AML-193 (cell line): Measurements from ENCODE around the gene PCMT1.
"Not testable (repeated sequence)": the region's sequence is repeated elsewhere in the genome, so short reads cannot be mapped to it uniquely, and the experiment has no call there.

Experiments used
- DNase-seq, 2 experiments: peaks; one replicate each; lab custom pipeline; 2025; lab: John Stamatoyannopoulos, UW

PCMT1 gene

DNA sequence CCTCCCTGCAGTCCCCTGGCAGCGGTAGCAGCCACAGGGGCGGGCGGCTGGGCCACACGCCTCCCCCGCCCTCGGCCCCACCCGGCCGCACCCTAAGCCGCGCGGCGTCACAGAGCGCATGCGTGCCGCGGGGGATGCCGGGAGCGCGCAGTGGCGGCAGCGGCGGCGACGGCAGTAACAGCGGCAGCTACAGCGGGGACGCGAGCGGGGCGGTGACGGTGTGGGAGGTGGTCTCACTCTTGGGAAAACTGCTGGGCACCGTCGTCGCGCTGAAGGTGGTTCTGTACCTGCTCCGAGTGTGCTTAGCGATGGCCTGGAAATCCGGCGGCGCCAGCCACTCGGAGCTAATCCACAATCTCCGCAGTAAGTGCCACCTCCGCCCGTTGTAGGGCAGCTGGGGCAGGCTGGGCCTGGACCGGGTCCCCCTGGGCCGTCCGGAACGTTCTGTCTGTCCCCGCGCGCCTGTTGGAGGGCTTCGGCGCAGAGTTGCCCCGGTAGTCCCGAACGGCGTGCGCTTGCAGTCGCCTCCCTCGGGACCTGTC is at the start of gene PCMT1:
Gene PCMT1, plus strand, starts transcription at position 148 of the 542 bp plus-strand sequence. Its CDS starts 161 bp downstream, at position 309.
- peak; percentile 89 to 91 for DNase-seq

DNA sequence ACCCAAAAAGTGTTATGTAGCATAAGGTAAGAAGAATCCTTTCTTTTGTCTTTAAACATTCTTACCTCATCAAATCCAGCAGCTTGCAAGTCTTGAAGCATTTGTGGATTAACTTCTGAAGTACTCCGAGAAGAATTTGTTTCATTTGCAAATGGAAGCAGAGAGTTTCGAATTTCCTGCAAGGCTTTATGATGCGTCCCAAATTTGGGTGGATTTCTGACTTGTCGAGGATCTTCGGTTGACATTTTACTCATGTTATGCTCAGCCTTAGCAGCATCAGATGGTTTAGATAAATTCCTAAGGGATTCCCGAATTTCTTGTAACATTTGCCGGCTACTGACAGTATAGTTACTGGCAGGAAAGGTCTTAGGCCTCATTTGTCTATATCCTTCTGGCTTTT is 47.8 kb upstream of the PCMT1 start:
- no peak for DNase-seq

DNA sequence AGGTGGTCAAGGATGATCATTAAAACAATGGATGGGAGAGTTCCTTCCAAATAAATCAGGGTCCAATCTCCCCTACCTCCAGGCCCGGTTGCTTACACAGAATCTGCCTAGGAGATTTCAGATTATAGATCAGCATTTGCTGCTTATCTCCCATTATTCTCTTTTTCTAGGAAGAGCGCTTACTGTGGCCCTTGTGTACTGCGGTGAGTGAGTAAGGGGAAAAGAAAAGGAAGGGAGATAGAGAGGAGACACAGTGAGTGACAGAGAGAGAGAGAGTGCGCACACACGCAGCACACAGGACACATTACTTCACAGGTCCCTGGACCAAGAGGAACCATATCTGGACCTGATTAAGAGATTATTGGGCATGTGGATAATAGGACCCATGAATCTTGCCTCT is 37.8 kb upstream of the PCMT1 start:
- no peak for DNase-seq

DNA sequence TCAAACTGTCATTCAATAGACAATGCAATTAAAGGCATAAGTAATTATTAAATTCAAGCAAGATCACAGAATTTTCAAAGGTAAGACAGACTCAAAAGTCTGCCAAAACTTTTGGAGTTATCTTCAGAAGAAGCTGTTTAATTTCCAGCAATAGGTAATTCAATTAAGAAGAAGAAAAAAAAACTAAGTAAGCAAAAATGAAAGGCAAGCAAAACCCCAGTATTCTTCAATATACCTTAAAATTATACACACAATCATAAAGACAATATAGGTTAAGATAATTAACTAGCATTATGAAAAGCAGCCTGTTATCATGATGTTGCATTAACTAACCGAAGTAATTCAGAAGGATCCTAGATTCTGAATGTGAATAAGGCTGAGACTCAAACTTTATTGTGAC is 35.1 kb upstream of the PCMT1 start:
- no peak for DNase-seq

DNA sequence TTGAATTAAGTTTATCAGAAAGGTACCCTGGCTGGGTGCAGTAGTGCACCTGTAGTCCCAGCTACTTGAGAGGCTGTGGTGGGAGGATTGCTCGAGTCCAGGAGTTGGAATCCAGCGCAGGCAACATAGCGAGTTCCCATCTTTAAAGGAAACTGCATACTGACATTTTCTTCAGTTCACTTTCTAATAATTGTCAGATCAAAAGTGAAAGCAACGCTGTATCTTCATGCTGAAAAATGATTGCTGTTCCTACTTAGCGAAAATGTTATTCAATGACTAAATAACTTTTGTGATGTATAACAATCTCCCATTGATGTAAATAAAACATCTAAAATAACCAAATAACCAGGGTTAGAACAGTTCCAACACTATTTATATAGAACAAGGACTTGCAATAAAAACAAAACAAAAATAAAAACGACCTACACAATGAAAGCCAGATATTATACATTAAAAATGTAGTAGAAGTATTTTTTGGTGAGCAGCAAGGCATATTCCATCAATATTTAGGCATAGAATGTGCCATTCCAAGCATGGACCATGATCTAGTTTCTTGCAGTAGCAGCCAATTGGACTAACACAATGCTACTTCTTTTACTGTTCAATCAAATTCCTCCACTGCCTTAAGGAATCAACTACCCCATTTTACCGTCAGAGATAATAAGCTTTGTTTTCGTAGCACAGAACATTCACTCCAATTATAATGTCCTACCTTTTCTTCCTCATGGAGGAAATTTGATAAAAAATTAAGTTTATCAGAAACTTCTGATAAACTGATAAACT is 33.2 kb upstream of the PCMT1 start:
- no peak for DNase-seq

DNA sequence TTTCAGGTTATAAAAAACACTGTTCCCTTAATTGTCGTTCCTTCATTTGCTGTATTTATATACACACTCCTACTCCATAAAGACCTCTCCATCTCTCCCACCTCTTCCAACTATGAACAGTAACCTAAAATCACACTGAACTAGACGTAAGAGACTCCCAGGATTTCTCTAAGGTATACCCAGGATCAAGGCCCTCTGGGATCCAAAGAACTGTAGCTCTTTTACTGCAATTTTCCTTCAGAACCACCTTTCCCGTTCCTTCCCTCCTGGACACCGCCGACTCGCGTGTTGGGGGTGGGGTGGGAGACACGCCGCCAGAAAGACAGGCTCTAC is 32.3 kb upstream of the PCMT1 start:
- no peak for DNase-seq

DNA sequence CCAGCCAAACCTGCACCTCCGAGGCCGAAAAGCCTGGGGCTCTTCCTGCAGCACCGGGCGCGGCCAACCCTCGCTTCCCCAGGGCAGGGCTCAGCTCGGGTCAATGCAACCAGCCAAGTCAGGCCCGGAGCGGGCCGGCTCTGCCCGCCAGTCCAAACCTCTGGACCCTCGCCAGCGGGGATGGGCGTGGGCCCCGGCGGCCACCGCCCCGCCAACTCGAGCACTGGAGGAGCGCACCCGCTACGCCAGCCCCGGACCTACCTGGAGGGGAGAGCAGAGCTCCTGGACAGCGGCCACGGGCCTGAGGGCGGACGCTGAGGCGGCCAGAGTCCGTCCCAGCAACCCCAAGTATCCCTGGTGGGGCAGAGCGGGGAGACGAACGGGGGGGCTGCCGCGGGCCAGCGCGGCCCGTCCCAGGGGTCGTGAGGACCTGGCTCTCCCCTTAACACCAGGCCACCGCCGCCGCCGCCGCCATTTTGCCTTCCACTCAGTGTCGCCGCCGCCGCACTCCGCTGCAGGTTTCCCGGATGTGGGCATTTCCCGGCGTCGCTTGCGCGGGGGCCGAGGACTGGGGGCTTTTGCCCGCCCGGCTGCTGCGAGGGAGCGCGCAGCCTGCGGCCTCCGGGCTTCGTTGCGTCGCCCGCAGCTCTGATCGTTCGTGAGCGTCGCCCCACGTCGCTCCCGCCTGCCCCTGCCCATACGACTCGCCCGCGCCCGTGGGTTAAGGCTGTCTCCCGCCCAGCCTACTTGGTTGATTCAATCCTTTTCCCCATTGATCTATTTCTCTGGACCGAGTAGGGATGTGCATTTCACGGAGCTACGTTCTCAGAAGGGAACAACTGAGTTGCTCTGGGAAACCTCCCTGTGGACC is 31.7 kb upstream of the PCMT1 start, which contains the start of gene LATS1:
Gene LATS1, minus strand, starts transcription at position 514 of the 871 bp plus-strand sequence. CDS start 15,975 bp downstream, outside the sequence.
- DNase-seq = peak; percentile 81 to 85

DNA sequence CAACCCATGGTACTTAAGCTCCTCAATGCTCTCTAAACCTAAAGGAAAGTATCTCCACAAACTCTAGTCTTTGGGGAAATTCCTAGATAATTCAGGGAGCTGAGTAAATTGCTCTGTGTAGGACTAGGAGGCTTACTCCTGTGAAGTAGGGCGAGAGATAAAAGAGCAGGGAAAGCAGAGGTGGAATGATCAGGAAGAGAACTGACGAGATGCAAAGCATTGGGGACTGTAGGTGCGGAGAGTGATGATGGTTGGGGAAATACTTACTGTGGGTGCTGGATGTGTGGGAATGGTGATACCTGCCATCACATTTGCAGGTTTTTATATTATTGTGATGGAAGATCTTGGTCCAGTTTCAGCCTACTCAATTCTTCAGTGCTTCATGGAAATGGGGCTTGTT is 30.0 kb upstream of the PCMT1 start:
- DNase-seq = no peak

DNA sequence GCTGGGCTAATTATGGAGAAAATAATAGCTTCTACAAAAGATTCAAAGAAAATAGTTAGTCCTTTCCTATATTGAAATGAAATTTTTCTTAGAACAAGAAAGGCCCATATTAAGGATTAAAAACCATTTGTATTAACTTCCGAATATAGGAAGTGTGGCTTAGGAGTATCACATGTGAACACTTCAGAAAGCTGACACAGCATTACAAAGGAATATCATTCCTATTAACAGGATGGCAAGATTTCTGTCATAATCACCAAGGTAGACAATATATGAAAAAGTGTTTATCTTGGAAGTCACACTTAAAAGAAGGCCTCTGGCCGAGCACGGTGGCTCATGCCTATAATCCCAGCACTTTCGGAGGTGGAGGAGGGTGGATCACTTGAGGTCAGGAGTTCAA is 26.3 kb upstream of the PCMT1 start:
- no peak for DNase-seq

DNA sequence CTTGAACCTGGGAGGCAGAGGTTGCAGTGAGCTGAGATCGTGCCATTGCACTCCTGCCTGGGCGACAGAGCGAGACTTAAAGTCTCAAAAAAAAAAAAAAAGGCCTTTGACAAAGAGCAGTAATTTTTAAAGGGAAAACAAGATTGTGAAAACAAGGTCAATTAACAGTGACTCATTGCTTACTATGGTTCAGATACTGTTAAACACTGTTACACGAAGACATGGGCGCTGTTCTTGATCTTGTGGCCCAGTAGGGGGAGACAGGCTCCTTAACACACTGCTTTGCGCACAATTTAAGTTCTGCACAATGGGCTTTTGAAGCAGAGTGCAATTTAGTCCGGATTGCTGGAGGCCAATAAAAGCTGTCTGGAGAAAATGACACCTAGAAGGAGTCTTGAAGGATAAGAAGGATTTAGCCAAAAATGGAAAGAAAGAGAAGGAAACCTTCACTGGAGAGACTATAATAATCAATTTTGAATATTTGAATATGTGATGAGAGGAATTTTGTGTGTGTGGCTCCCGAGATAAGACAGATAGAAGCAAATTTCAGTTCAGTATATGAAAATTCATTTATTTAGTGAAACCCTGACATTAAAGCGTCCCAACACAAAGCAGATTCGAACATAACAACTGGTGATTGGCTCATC is 25.6 kb upstream of the PCMT1 start:
- peak; percentile 77 to 86 for DNase-seq

DNA sequence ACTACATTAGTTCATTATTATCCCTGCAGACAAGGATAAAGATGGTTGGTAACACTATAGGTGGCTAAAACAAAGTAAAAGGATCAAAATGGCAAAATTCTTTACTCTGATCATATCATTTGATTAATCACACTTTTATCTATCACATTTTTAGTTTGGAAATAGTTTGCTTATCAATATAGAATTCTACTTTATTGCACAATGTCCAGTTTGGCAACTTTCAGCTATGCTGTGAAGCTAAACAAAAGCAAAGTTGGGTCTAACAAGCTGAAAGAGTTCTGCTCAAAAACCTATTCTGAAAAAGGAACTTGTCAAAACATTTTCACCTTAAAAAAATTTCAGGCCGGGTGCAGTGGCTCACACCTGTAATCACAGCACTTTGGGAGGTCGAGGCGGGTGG is 23.8 kb upstream of the PCMT1 start:
- no peak for DNase-seq

DNA sequence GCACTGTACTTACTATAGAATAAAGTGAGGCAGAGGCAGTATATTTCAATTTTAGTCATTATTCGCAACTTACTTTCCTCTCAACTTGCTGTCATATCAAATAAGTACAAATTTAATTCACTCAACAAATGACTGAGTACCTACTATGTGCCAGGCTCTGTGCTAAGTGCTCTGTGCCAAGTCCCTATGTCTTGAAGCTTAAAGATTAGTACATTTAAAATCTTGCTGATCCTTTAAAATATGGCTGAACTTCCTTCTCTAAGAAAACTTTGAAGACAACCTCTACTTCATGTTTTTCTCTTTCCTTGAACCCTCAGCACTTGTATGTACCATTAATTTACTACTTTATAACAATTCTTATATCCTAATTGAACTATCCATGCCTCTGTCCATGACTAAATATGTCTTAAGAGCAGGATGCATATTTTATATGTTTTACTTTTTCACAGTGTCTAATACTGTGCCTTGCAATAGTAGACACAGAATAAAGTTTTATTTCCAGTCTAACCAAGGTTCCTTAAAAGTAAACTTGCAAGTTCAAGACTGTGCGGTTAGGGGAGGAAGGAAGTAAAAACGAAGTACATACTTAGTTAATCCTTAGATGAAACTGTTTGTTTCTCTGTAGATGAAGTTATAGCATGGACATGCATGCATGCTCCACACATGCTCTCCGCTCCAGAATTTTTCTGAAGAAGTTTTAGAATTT is 21.6 kb upstream of the PCMT1 start:
- DNase-seq = peak; percentile 83 to 89

DNA sequence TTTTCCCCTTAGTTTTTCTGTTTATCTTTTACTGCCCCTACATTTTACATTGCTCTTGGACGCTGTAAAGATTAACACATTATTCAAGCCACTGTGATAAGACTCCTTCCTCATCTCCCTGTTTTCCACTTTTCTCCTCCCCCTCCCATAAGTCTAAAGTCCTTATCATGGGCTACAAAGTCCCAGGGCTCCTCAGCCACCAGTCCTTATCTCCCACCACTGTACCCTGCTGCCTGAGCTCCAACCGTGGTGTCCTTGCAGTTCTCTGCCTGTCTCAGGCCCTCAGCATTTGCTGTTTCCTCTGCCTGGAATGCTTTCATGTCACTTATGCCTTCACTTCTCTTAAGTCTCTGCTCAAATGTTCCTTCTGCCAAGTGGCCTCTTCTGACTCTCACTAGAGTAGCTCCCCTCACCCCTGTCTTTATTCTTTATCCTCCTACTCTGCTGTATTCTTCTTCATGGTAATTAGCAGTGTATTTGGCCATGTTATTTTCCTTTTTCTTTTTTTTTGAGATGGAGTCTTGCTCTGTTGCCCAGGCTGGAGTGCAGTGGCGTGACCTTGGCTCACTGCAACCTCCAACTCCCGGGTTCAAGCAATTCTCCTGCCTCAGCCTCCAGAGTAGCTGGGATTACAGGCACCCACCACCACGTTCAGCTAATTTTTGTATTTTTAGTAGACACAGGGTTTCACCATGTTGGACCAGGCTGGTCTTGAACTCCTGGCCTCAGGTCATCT is 20.9 kb upstream of the PCMT1 start:
- no peak for DNase-seq

DNA sequence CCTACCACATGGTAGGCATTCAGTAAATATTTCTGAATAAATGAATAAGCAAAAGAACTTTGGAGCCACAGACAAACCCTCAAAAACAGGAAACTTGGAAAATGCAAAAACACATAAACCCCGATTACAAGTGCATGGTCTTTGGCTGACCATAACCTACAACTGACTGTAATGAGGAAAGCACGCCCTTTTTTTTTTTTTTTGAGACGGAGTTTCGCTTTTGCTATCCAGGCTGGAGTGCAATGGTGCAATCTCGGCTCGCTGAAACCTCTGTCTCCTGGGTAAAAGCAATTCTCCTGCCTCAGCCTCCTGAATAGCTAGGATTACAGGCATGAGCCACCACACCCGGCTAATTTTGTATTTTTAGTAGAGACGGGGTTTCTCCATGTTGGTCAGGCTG is 19.7 kb upstream of the PCMT1 start:
- DNase-seq = no peak

DNA sequence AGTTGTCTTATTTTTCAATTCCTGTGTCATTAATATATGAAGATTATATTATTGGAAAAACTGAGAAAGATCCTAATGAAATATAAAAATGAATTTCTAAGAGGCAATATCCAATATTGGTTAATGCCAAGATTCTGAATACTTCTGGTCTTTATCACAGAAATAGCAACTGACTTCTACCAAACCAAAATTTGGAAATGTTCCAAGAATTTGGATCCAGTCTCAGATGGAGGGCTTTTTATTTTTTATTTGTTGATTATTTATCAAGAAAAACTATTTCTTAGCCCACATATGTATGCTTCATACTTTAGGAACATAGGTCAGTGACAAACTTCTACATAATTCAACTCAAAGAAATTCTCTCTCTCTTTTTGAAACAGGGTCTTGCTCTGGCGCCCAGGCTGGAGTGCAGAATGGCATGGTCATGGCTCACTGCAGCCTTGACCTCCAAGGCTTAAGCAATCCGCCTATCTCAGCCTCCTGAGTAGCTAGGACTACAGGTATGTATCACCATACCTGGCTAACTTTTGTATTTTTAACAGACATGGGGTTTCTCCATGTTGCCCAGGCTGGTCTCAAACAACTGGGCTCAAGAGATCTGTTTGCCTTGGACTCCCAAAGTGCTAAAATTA is 16.3 kb upstream of the PCMT1 start:
- DNase-seq = no peak

DNA sequence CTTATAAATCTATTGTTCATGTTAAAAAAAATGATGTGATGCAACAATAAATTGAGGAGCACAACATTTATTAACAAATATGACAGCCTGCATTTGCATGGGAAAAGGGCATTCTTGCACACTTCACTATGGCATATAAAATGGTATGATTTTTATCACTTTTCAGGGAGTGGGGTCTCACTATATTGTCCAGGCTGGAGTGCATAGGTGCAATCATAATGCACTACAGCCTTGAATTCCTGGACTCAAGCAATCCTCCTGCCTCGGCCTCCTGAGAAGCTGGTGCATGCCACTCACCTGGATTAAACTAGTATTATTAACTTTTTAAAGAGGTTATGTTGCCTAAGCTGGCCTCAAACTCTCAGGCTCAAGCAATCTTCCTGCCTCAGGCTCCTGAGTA is 14.6 kb upstream of the PCMT1 start:
- DNase-seq = no peak

DNA sequence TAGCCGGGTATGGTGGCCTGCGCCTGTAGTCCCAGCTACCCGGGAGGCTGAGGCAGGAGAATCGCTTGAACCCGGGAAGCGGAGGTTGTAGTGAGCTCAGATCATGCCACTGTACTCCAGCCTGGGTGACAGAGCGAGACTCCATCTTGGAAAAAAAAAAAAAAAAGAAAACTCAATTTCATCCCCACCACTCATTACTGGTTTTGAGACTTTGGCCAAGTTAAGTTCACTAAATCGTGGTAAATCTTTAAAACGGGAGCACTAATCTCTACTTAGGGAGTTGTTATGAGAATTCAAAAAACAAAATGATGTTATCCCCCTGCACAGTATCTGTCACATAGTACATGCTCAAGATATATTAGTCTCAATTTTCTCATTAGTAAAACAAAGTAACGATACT is 4.3 kb upstream of the PCMT1 start:
- DNase-seq = not testable (repeated sequence)

DNA sequence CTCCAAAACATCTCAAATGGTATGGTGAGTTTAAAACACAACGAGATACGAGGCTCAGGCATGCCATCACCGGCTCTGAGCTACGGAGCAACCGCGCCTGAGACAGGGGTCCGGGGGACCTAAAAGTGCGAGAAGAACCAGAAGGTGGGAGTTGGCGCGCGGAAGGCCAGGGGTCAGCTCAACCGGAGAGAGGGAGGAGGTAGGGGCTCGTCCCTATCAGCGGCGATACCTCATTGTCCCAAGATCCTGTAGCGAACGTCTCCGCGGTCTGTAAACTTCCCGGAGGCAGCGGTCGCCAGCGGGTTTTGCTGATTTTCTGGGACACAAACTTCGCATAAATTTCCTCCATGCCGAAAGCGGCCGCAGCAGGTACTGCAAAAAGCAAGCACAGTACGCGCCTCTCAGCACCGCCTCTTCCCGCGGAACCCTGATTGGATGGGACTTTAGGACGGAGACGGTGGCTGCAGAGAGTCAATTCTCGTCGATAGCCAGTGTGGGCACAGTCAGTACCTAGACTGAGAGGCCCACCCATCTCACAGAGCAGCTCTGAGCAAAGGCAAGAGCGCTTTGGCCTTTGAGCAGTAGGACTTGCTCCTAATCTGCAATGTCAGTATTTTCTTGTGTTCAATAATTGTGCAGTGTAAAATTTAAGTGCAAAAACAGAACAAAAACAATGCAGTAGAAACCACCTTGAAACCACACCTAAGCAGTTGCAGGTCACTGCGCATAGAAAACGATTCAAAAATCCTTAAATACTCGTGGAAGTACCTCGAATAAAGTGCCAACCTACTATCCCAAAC is 3.2 kb upstream of the PCMT1 start, which contains the start of gene NUP43:
Gene NUP43, minus strand, starts transcription at position 383 of the 800 bp plus-strand sequence. Its CDS starts 34 bp downstream, at position 349.
- peak; percentile 96 to 97 for DNase-seq

DNA sequence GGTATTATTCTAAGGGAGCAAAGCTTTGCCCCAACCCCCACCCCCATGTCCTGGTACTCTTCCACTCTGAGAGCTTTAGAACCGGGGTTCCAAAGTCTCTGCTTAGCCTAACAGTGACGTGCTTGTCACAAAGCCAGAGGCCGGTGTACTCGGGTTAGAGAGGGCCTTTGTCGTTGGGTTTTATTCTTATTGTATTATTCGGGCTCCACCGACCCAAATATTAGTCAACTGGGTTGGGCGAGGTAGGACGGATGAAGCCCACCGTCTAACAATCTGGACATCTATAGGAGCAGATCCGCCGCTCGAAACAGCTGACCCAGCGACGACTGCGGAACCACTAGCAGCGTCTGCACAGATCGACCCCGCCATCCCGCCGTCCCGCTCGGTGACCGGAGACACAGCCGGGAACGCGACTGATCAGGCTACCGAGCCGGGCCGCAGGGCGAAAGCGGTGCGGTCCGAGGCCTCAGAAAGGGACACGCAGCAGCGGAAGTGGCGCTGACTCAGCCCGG is 403 bp upstream of the PCMT1 start:
- not testable (repeated sequence) for DNase-seq
